Parathyroid adenoma (tissue), 2 donors: Measurements from ENCODE around the gene RIGI.

Experiments
- H2AFZ ChIP-seq: fragments of 300-600 bp; sonication (generic); one replicate; pipeline ENCODE4 v1.7.0; 2017; ENCODE audit warnings: antibody characterized with exemption, mild to moderate bottlenecking
- H3K27ac ChIP-seq: fragments of 300-600 bp; sonication (generic); one replicate; pipeline ENCODE4 v1.7.0; 2017
- H3K27me3 ChIP-seq: fragments of 300-600 bp; sonication (generic); one replicate; pipeline ENCODE4 v1.7.0; 2017; ENCODE audit warnings: low read length; ENCODE audit not compliant: control insufficient read depth, insufficient read depth
- H3K36me3 ChIP-seq: fragments of 300-600 bp; sonication (generic); one replicate; pipeline ENCODE4 v1.7.0; 2017; ENCODE audit warnings: low read length; ENCODE audit not compliant: control insufficient read depth, insufficient read depth
- H3K4me1 ChIP-seq: fragments of 300-600 bp; sonication (generic); one replicate; pipeline ENCODE4 v1.7.0; 2017; ENCODE audit warnings: control low read depth
- H3K4me2 ChIP-seq: fragments of 300-600 bp; sonication (generic); one replicate; pipeline ENCODE4 v1.7.0; 2017; ENCODE audit warnings: low read length
- H3K4me3 ChIP-seq: fragments of 300-600 bp; sonication (generic); one replicate; pipeline ENCODE4 v1.7.0; 2017; ENCODE audit warnings: low read depth, low read length
- H3K79me2 ChIP-seq: fragments of 300-600 bp; sonication (generic); one replicate; pipeline ENCODE4 v1.7.0; 2017; ENCODE audit warnings: control low read depth
- H3K9ac ChIP-seq: fragments of 300-600 bp; sonication (generic); one replicate; pipeline ENCODE4 v1.7.0; 2017; ENCODE audit warnings: mild to moderate bottlenecking
- H3K9me3 ChIP-seq: fragments of 300-600 bp; sonication (generic); one replicate; pipeline ENCODE4 v1.7.0; 2017; ENCODE audit warnings: low read length; ENCODE audit not compliant: control insufficient read depth
- CTCF ChIP-seq: fragments of 300-600 bp; sonication (generic); IDR thresholded peaks from one replicate; pipeline ENCODE4 v1.7.0; 2017; ENCODE audit warnings: antibody characterized with exemption, mild to moderate bottlenecking
- donor health status: primary hyperparathyroidism.

The RIGI gene

GRCh38 chr9:32497921-32498320 is 28.1 kb downstream of the RIGI start:
- TF ChIP-seq CTCF = no peak
- Histone ChIP-seq H3K27ac (no peak overlapping the region), H3K36me3 (no peaks in the 10 kb centered on the region), H3K4me2 (no peak overlapping the region), H3K4me1 (no peaks in the 10 kb centered on the region), H2AFZ (no peak overlapping the region), H3K9ac (no peak overlapping the region), H3K4me3 (no peak overlapping the region), H3K9me3 (no peaks in the 10 kb centered on the region), H3K79me2 (no peaks in the 10 kb centered on the region), H3K27me3 (no peaks in the 10 kb centered on the region)

GRCh38 chr9:32490601-32491000 is 35.4 kb downstream of the RIGI start:
- TF ChIP-seq CTCF = no peak
- no peaks in the 10 kb centered on the region for H3K36me3 ChIP-seq

GRCh38 chr9:32487981-32488380 is 38.0 kb downstream of the RIGI start:
- Histone ChIP-seq H3K36me3 (no peaks in the 10 kb centered on the region), H3K27ac (no peak overlapping the region), H3K9me3 (no peaks in the 10 kb centered on the region), H3K4me2 (no peak overlapping the region), H3K79me2 (no peaks in the 10 kb centered on the region), H3K4me1 (no peaks in the 10 kb centered on the region), H3K4me3 (no peak overlapping the region), H2AFZ (no peak overlapping the region), H3K27me3 (no peaks in the 10 kb centered on the region), H3K9ac (no peak overlapping the region)
- no peak for TF ChIP-seq CTCF

More at GRCh38 chr9:32490601-32491000, 35.4 kb downstream of the RIGI start:
- Histone ChIP-seq H3K4me1 (no peaks in the 10 kb centered on the region), H3K27me3 (no peaks in the 10 kb centered on the region), H3K4me3 (no peak overlapping the region), H3K27ac (no peak overlapping the region), H3K79me2 (no peaks in the 10 kb centered on the region), H3K9me3 (no peaks in the 10 kb centered on the region), H3K9ac (no peak overlapping the region), H3K4me2 (no peak overlapping the region), H2AFZ (no peak overlapping the region)

- no peaks in the 10 kb centered on the region for H3K27me3 ChIP-seq
- no peak overlapping the region for H3K4me3 ChIP-seq
- no peaks in the 10 kb centered on the region for H3K36me3 ChIP-seq
- no peak overlapping the region for H3K27ac ChIP-seq
- no peaks in the 10 kb centered on the region for H3K9me3 ChIP-seq
- H3K79me2 ChIP-seq = no peaks in the 10 kb centered on the region
- no peak overlapping the region for H2AFZ ChIP-seq
- no peak for TF ChIP-seq CTCF
- H3K4me2 ChIP-seq = no peak overlapping the region
- no peaks in the 10 kb centered on the region for H3K4me1 ChIP-seq
- no peak overlapping the region for H3K9ac ChIP-seq
These were observed 39.0 kb downstream of the RIGI start for GRCh38 chr9:32486839-32487562.

- H3K9me3 ChIP-seq = no peaks in the 10 kb centered on the region
- no peaks in the 10 kb centered on the region for H3K36me3 ChIP-seq
- no peak overlapping the region for H3K4me2 ChIP-seq
- TF ChIP-seq CTCF = no peak
- H3K9ac ChIP-seq = no peak overlapping the region
- no peaks in the 10 kb centered on the region for H3K27me3 ChIP-seq
- H3K4me3 ChIP-seq = no peak overlapping the region
- H3K4me1 ChIP-seq = no peaks in the 10 kb centered on the region
- no peaks in the 10 kb centered on the region for H3K79me2 ChIP-seq
- H2AFZ ChIP-seq = no peak overlapping the region
- H3K27ac ChIP-seq = no peak overlapping the region
These were observed 42.7 kb downstream of the RIGI start for GRCh38 chr9:32483343-32483742.
